PFSK-1 (cell line): ENCODE data around the gene TIMM10.

Source experiments
- FOXP2 ChIP-seq: optimal IDR thresholded peaks from 2 replicates; pipeline ENCODE3; 2011; ENCODE audit warnings: borderline replicate concordance, control low read depth, inconsistent platforms; ENCODE audit not compliant: insufficient read depth; ENCODE audit errors: extremely low read length, extremely low read depth
- POLR2AphosphoS5 ChIP-seq: IDR thresholded peaks from 2 replicates; pipeline ENCODE4 v1.6.1; 2012; ENCODE audit warnings: low read depth, mild to moderate bottlenecking, control low read depth, low read length, moderate library complexity
- REST ChIP-seq, 2 experiments: IDR thresholded peaks; 2 replicates each; pipeline versions ENCODE4 v1.6.1 to v1.8.0; 2011 to 2012; ENCODE audit warnings: low read depth in 2 of 2, low read length in 2 of 2, control low read depth in 1 of 2, inconsistent platforms in 1 of 2, mild to moderate bottlenecking in 1 of 2, moderate library complexity in 1 of 2; ENCODE audit not compliant: insufficient read depth in 1 of 2
- SIN3A ChIP-seq: IDR thresholded peaks from 2 replicates; pipeline ENCODE4 v1.6.1; 2012; ENCODE audit warnings: mild to moderate bottlenecking, low read length, moderate library complexity, borderline replicate concordance; ENCODE audit not compliant: insufficient read depth
- TAF1 ChIP-seq: IDR thresholded peaks from 2 replicates; pipeline ENCODE4 v1.6.1; 2012; ENCODE audit warnings: low read length, control low read depth, borderline replicate concordance; ENCODE audit not compliant: insufficient read depth

The TIMM10 gene

GRCh38 chr11:57479021-57479663 lies 51.4 kb downstream of the TIMM10 start:
- TF ChIP-seq SIN3A (no peak), REST (IDR thresholded peaks at IDR 0.05; ENCODE audit: insufficient read depth in 1 of 2, low read depth in 2 of 2, low read length in 2 of 2) (no peak), FOXP2 (no peak), POLR2AphosphoS5 (no peak), TAF1 (no peak)
